Jurkat, Clone E6-1 (cell line): ENCODE data around the gene SNX33.
"Not testable (repeated sequence)": the region's sequence is repeated elsewhere in the genome, so short reads cannot be mapped to it uniquely, and the experiment has no call there.

Experiments
- DNase-seq: peaks from one replicate; pipeline ENCODE4 v3.0.0-alpha.2; 2011; ENCODE audit warnings: low read depth, low spot score
- H3K4me3 ChIP-seq: 2 replicates; pipeline ENCODE4 v1.5.1; 2011; ENCODE audit warnings: mild to moderate bottlenecking, low read length, control low read depth, moderate library complexity

Gene SNX33

GRCh38 chr15:75676688-75677464 is 29.2 kb downstream of the SNX33 start:
- no peak overlapping the region for H3K4me3 ChIP-seq
- no peak for DNase-seq

- H3K4me3 ChIP-seq = no peak overlapping the region
- no peak for DNase-seq
These were observed 30.0 kb downstream of the SNX33 start for GRCh38 chr15:75677465-75678323.

- DNase-seq, H3K4me3 ChIP-seq: not testable (repeated sequence)
These were observed 30.6 kb downstream of the SNX33 start for GRCh38 chr15:75678324-75678690.

GRCh38 chr15:75680007-75680789 is 32.5 kb downstream of the SNX33 start:
- no peak overlapping the region for H3K4me3 ChIP-seq
- DNase-seq = no peak

GRCh38 chr15:75682181-75683135 is 34.7 kb downstream of the SNX33 start:
- no peak overlapping the region for H3K4me3 ChIP-seq
- no peak for DNase-seq

- H3K4me3 ChIP-seq = not testable (repeated sequence)
- peak; percentile 60 for DNase-seq
These were observed 36.1 kb downstream of the SNX33 start for GRCh38 chr15:75683646-75684312.

- H3K4me3 ChIP-seq = no peak overlapping the region
- no peak for DNase-seq
These were observed 36.9 kb downstream of the SNX33 start for GRCh38 chr15:75684648-75685047.

- no peak for DNase-seq
- no peak overlapping the region for H3K4me3 ChIP-seq
These were observed 37.5 kb downstream of the SNX33 start for GRCh38 chr15:75685195-75685594.

- H3K4me3 ChIP-seq = not testable (repeated sequence)
- DNase-seq = peak; percentile 45
These were observed 38.5 kb downstream of the SNX33 start for GRCh38 chr15:75686212-75686642.

GRCh38 chr15:75687486-75688277 is 40.0 kb downstream of the SNX33 start:
- no peak for DNase-seq
- H3K4me3 ChIP-seq = no peak overlapping the region

GRCh38 chr15:75688278-75688557 is 40.5 kb downstream of the SNX33 start:
- no peak for DNase-seq

GRCh38 chr15:75688831-75689230 is 41.1 kb downstream of the SNX33 start:
- DNase-seq = no peak
- no peak overlapping the region for H3K4me3 ChIP-seq

More at GRCh38 chr15:75688278-75688557, 40.5 kb downstream of the SNX33 start:
- no peak overlapping the region for H3K4me3 ChIP-seq

GRCh38 chr15:75689429-75689828 is 41.7 kb downstream of the SNX33 start:
- not testable (repeated sequence) for DNase-seq

GRCh38 chr15:75692311-75692710 is 44.6 kb downstream of the SNX33 start:
- DNase-seq, H3K4me3 ChIP-seq: not testable (repeated sequence)

More at GRCh38 chr15:75689429-75689828, 41.7 kb downstream of the SNX33 start:
- H3K4me3 ChIP-seq = not testable (repeated sequence)

GRCh38 chr15:75693028-75693427 is 45.3 kb downstream of the SNX33 start:
- not testable (repeated sequence) for H3K4me3 ChIP-seq, DNase-seq

- H3K4me3 ChIP-seq = no peak overlapping the region
- no peak for DNase-seq
These were observed 46.0 kb downstream of the SNX33 start for GRCh38 chr15:75693501-75694240.
